ENCODE data around the gene PCP2. TPM values are rescaled to one million over a fixed set of nuclear protein-coding genes. Genes with fewer than 3 reads are reported as not detected.
A peak's percentile ranks its signal among the peaks of the same experiment; 100 is the strongest.

PCP2 gene
- total RNA-seq, 2 donors from 2014 or later: 0.32 TPM; not detected in 1

GRCh38 chr19:7607212-7607873 lies 26.2 kb downstream of the PCP2 start:
- no peak overlapping the region for H3K9ac ChIP-seq (ENCODE audit: low read depth in 2 of 2, low read length in 2 of 2)
- no peak for DNase-seq
- H3K4me1 ChIP-seq: no peaks in the 10 kb centered on the region
- no peaks in the 10 kb centered on the region for H3K36me3 ChIP-seq
- H3K27me3 ChIP-seq: no peaks in the 10 kb centered on the region
- no peak overlapping the region for H3K4me3 ChIP-seq
- no peak overlapping the region for H3K27ac ChIP-seq
- intact Hi-C loops (cut with DNase I): no loop called here
- TF ChIP-seq CTCF (IDR thresholded peaks at IDR 0.05): no peak
- no peaks in the 10 kb centered on the region for H3K9me3 ChIP-seq

GRCh38 chr19:7606289-7606688 lies 27.2 kb downstream of the PCP2 start:
- Histone ChIP-seq H3K4me3 (no peak overlapping the region), H3K36me3 (no peaks in the 10 kb centered on the region)

GRCh38 chr19:7605490-7606222 lies 27.9 kb downstream of the PCP2 start:
- Histone ChIP-seq H3K27ac (no peak overlapping the region), H3K4me3 (no peak overlapping the region), H3K4me1 (no peaks in the 10 kb centered on the region), H3K9me3 (no peaks in the 10 kb centered on the region), H3K36me3 (no peaks in the 10 kb centered on the region), H3K27me3 (no peaks in the 10 kb centered on the region), H3K9ac (ENCODE audit: low read depth in 2 of 2, low read length in 2 of 2) (no peak overlapping the region)
- intact Hi-C loops (cut with DNase I): no loop called here
- peak; percentile 18 for DNase-seq
- no peak for TF ChIP-seq CTCF (IDR thresholded peaks at IDR 0.05)

More at GRCh38 chr19:7606289-7606688, 27.2 kb downstream of the PCP2 start:
- Histone ChIP-seq H3K9ac (ENCODE audit: low read depth in 2 of 2, low read length in 2 of 2) (no peak overlapping the region), H3K27ac (no peak overlapping the region), H3K27me3 (no peaks in the 10 kb centered on the region), H3K9me3 (no peaks in the 10 kb centered on the region), H3K4me1 (no peaks in the 10 kb centered on the region)
- TF ChIP-seq CTCF (IDR thresholded peaks at IDR 0.05): no peak
- intact Hi-C loops (cut with DNase I): no loop called here
- no peak for DNase-seq

- Histone ChIP-seq H3K9me3 (no peaks in the 10 kb centered on the region), H3K36me3 (no peaks in the 10 kb centered on the region), H3K9ac (ENCODE audit: low read depth in 2 of 2, low read length in 2 of 2) (no peak overlapping the region), H3K4me3 (no peak overlapping the region), H3K27ac (no peak overlapping the region), H3K4me1 (no peaks in the 10 kb centered on the region), H3K27me3 (no peaks in the 10 kb centered on the region)
- no peak for DNase-seq
- intact Hi-C loops (cut with DNase I): no loop called here
- no peak for TF ChIP-seq CTCF (IDR thresholded peaks at IDR 0.05)
Observed at GRCh38 chr19:7603919-7604318, 29.6 kb downstream of the PCP2 start.

- H3K4me3 ChIP-seq: no peak overlapping the region
- H3K9ac ChIP-seq (ENCODE audit: low read depth in 2 of 2, low read length in 2 of 2): no peak overlapping the region
- DNase-seq: no peak
- intact Hi-C loops (cut with DNase I): no loop called here
- no peak for TF ChIP-seq CTCF (IDR thresholded peaks at IDR 0.05)
- H3K27ac ChIP-seq: no peak overlapping the region
- no peaks in the 10 kb centered on the region for H3K9me3 ChIP-seq
- no peaks in the 10 kb centered on the region for H3K27me3 ChIP-seq
- no peaks in the 10 kb centered on the region for H3K4me1 ChIP-seq
- no peaks in the 10 kb centered on the region for H3K36me3 ChIP-seq
Observed at GRCh38 chr19:7602935-7603497, 30.5 kb downstream of the PCP2 start.
